H1 (cell line): ENCODE data around the gene SLCO4C1. TPM values are rescaled to one million over a fixed set of nuclear protein-coding genes. Genes with fewer than 3 reads are reported as not detected.

Experiments used
- ASH2L ChIP-seq: fragments of 200-600, 300-600 bp; sonication (generic); IDR thresholded peaks from one replicate; pipeline ENCODE4 v1.7.1; 2017; ENCODE audit warnings: low read length
- BCL11A ChIP-seq, 2 experiments: IDR thresholded peaks; one replicate each; pipeline ENCODE4 v1.6.1; 2011; ENCODE audit warnings: low read depth in 2 of 2, low read length in 2 of 2, mild to moderate bottlenecking in 2 of 2
- HDAC2 ChIP-seq, 2 experiments: fragments of 300-600 bp in 1 of 2; sonication (generic) in 1 of 2; IDR thresholded peaks; 2 replicates each; pipeline ENCODE4 v1.6.1; 2011 to 2012; ENCODE audit warnings: low read depth in 2 of 2, low read length in 2 of 2, mild to moderate bottlenecking in 2 of 2, moderate library complexity in 2 of 2, borderline replicate concordance in 1 of 2, inconsistent platforms in 1 of 2
- KDM1A ChIP-seq: fragments of 200-600, 300-600 bp; sonication (generic); IDR thresholded peaks from 2 replicates; pipeline ENCODE4 v1.7.1; 2016; ENCODE audit warnings: mild to moderate bottlenecking, low read length, borderline replicate concordance
- SAP30 ChIP-seq: fragments of 300-600 bp; sonication (generic); IDR thresholded peaks from 2 replicates; pipeline ENCODE4 v1.7.1; 2012; ENCODE audit warnings: low read length, moderate library complexity, mild to moderate bottlenecking, inconsistent platforms; ENCODE audit not compliant: insufficient read depth, insufficient replicate concordance
- SIX5 ChIP-seq: IDR thresholded peaks from 2 replicates; pipeline ENCODE4 v1.6.1; 2011; ENCODE audit warnings: mild to moderate bottlenecking, low read depth, low read length
- SP2 ChIP-seq: IDR thresholded peaks from 2 replicates; pipeline ENCODE4 v1.6.1; 2012; ENCODE audit warnings: mild to moderate bottlenecking, low read length, inconsistent platforms
- polyA plus RNA-seq, 7 experiments: library from polyadenylated mRNA; depleted of rRNA in 3 of 7; stranded (reverse) in 5 of 7; unstranded in 2 of 7; fragments of >200 nt in 5 of 7; fragments of 200-250 nt in 2 of 7; gene quantifications; 1 replicate in 5 of 7; 2 replicates in 1 of 7; 4 replicates in 1 of 7; pipeline versions ENCODE4 v1.2.1 to v1.2.3, GENCODE V29; 2011 to 2013; ENCODE audit warnings: missing spikeins in 2 of 7, mixed read lengths in 2 of 7
- total RNA-seq: library from RNA; stranded (reverse); fragmentation: NEBNext Ultra II Directional; extraction: Animal tissue kit (Norgen Biotek cat#: 25700); gene quantifications from 2 replicates; pipeline ENCODE4 v1.2.1, GENCODE V29; 2021
- TF ChIP-seq, protein P1 (sequence below): fragments of 300-600 bp; sonication (generic); IDR thresholded peaks from 2 replicates; pipeline ENCODE4 v1.7.1; 2012; ENCODE audit warnings: low read length, moderate library complexity, mild to moderate bottlenecking, inconsistent platforms; ENCODE audit not compliant: insufficient replicate concordance
- TF ChIP-seq, protein P2 (sequence below): IDR thresholded peaks from 2 replicates; pipeline ENCODE4 v1.6.1; 2012; ENCODE audit warnings: low read length, inconsistent platforms

Gene SLCO4C1
- total and polyA plus RNA-seq, 2 of the 8 experiments (the other 6 are each of a cell fraction or from before 2014, with no cell fraction given) = 1.3 to 4.9 TPM

DNA sequence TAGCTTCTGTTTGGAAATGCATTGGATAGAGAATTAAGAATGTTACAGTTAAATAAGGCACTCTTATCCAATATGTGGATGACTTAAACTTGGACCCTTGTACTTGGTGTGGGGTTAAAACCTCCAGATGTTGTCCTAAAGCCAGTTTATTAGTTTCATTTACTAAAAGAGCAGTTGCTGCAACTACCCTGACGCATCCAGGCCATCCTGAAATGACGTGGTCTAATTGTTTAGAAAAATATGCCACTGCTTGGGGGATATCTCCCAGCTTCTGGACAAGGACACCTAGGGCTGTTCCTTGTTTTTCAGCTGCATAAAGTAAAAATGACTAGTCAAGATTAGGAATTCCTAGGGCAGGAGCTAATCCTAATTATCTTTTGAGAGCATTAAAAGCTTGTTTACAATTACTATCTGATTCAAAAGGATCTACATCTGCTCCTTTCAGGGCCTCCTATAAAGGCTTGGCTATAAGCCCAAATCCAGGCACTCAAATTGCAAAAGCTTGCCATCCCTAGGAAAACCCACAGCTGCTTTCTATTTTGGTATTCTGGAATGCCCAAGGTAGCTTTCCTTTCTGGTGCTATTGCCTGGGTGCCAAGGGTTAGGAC, 45.7 kb upstream of the SLCO4C1 start (continued):
- TF ChIP-seq, protein P1, sequence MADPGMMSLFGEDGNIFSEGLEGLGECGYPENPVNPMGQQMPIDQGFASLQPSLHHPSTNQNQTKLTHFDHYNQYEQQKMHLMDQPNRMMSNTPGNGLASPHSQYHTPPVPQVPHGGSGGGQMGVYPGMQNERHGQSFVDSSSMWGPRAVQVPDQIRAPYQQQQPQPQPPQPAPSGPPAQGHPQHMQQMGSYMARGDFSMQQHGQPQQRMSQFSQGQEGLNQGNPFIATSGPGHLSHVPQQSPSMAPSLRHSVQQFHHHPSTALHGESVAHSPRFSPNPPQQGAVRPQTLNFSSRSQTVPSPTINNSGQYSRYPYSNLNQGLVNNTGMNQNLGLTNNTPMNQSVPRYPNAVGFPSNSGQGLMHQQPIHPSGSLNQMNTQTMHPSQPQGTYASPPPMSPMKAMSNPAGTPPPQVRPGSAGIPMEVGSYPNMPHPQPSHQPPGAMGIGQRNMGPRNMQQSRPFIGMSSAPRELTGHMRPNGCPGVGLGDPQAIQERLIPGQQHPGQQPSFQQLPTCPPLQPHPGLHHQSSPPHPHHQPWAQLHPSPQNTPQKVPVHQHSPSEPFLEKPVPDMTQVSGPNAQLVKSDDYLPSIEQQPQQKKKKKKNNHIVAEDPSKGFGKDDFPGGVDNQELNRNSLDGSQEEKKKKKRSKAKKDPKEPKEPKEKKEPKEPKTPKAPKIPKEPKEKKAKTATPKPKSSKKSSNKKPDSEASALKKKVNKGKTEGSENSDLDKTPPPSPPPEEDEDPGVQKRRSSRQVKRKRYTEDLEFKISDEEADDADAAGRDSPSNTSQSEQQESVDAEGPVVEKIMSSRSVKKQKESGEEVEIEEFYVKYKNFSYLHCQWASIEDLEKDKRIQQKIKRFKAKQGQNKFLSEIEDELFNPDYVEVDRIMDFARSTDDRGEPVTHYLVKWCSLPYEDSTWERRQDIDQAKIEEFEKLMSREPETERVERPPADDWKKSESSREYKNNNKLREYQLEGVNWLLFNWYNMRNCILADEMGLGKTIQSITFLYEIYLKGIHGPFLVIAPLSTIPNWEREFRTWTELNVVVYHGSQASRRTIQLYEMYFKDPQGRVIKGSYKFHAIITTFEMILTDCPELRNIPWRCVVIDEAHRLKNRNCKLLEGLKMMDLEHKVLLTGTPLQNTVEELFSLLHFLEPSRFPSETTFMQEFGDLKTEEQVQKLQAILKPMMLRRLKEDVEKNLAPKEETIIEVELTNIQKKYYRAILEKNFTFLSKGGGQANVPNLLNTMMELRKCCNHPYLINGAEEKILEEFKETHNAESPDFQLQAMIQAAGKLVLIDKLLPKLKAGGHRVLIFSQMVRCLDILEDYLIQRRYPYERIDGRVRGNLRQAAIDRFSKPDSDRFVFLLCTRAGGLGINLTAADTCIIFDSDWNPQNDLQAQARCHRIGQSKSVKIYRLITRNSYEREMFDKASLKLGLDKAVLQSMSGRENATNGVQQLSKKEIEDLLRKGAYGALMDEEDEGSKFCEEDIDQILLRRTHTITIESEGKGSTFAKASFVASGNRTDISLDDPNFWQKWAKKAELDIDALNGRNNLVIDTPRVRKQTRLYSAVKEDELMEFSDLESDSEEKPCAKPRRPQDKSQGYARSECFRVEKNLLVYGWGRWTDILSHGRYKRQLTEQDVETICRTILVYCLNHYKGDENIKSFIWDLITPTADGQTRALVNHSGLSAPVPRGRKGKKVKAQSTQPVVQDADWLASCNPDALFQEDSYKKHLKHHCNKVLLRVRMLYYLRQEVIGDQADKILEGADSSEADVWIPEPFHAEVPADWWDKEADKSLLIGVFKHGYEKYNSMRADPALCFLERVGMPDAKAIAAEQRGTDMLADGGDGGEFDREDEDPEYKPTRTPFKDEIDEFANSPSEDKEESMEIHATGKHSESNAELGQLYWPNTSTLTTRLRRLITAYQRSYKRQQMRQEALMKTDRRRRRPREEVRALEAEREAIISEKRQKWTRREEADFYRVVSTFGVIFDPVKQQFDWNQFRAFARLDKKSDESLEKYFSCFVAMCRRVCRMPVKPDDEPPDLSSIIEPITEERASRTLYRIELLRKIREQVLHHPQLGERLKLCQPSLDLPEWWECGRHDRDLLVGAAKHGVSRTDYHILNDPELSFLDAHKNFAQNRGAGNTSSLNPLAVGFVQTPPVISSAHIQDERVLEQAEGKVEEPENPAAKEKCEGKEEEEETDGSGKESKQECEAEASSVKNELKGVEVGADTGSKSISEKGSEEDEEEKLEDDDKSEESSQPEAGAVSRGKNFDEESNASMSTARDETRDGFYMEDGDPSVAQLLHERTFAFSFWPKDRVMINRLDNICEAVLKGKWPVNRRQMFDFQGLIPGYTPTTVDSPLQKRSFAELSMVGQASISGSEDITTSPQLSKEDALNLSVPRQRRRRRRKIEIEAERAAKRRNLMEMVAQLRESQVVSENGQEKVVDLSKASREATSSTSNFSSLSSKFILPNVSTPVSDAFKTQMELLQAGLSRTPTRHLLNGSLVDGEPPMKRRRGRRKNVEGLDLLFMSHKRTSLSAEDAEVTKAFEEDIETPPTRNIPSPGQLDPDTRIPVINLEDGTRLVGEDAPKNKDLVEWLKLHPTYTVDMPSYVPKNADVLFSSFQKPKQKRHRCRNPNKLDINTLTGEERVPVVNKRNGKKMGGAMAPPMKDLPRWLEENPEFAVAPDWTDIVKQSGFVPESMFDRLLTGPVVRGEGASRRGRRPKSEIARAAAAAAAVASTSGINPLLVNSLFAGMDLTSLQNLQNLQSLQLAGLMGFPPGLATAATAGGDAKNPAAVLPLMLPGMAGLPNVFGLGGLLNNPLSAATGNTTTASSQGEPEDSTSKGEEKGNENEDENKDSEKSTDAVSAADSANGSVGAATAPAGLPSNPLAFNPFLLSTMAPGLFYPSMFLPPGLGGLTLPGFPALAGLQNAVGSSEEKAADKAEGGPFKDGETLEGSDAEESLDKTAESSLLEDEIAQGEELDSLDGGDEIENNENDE = no peak
- TF ChIP-seq SP2 = no peak
- TF ChIP-seq ASH2L = no peak
- no peak for TF ChIP-seq BCL11A (IDR thresholded peaks at IDR 0.05; ENCODE audit: low read depth in 2 of 2, low read length in 2 of 2)
- no peak for TF ChIP-seq SAP30
- no peak for TF ChIP-seq KDM1A
- TF ChIP-seq SIX5 = no peak
- TF ChIP-seq, protein P2, sequence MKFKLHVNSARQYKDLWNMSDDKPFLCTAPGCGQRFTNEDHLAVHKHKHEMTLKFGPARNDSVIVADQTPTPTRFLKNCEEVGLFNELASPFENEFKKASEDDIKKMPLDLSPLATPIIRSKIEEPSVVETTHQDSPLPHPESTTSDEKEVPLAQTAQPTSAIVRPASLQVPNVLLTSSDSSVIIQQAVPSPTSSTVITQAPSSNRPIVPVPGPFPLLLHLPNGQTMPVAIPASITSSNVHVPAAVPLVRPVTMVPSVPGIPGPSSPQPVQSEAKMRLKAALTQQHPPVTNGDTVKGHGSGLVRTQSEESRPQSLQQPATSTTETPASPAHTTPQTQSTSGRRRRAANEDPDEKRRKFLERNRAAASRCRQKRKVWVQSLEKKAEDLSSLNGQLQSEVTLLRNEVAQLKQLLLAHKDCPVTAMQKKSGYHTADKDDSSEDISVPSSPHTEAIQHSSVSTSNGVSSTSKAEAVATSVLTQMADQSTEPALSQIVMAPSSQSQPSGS = no peak
- TF ChIP-seq HDAC2 (IDR thresholded peaks at IDR 0.05; ENCODE audit: borderline replicate concordance in 1 of 2, low read depth in 2 of 2, low read length in 2 of 2) = no peak
